ENCODE data around the gene ZHX3. TPM values are rescaled to one million over a fixed set of nuclear protein-coding genes. Genes with fewer than 3 reads are reported as not detected.
A peak's percentile ranks its signal among the peaks of the same experiment; 100 is the strongest.

ZHX3 gene
- total and polyA plus RNA-seq, 8 donors: 6.6 to 59.3 (median 18.7) TPM

DNA sequence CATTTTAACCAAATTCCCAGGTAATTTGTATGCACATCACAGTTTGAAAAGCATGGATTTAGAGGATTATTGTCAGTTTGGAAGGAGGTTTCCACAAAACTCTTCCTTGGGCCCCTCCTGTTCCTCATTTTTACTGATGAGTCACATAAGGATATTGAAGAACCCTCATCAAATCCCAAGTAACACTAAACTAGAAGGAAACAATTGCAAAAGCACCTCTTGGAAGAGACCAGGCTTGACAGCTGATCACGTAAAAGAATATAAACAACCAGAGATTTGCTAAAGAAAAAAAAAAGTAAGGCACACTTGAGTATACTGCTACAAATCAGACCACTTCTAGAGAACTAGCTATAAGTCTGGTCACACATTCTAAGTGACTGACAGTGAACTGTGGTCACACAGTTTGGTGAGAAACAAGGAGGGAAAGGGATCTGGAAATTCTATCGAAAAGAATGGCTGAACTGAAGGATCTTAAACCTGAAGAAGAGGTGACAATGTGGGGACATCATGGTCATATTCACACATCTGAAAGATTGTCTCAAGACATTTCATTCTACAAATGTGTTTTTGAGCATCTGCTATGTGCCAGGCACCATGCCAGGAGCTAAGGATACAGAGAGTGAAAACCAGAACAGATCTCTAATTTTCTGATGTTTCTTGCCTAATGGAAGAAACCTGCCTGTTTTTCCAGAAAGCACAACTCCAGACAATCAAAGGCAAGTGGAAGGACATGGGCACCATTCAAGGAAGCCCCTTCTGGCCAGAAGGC lies 24.1 kb downstream of the ZHX3 start:
- Histone ChIP-seq H3K36me3 (no peaks in the 10 kb centered on the region), H3K4me3 (no peak overlapping the region), H3K9me3 (no peaks in the 10 kb centered on the region), H3K27me3 (no peaks in the 10 kb centered on the region), H3K27ac (peak overlapping the region in 3 of 5 donors; percentile 27 to 63 (median 46)), H3K4me1 (peaks cover 0 to 40% (median 9%) of the 10 kb centered on the region in 4 donors)
- no peak for DNase-seq
- WGBS, 5 donors: 62 to 83% (median 76%) methylated on average over 2 of the region's 2 CpGs
- intact Hi-C loops (cut with DNase I; ENCODE audit: low total_unique reads): no loop called here
- TF ChIP-seq POLR2AphosphoS5 (IDR thresholded peaks at IDR 0.05) (no peak), EP300 (IDR thresholded peaks at IDR 0.05) (no peak), POLR2A (IDR thresholded peaks at IDR 0.05) (no peak)
- TF ChIP-seq, protein P1, sequence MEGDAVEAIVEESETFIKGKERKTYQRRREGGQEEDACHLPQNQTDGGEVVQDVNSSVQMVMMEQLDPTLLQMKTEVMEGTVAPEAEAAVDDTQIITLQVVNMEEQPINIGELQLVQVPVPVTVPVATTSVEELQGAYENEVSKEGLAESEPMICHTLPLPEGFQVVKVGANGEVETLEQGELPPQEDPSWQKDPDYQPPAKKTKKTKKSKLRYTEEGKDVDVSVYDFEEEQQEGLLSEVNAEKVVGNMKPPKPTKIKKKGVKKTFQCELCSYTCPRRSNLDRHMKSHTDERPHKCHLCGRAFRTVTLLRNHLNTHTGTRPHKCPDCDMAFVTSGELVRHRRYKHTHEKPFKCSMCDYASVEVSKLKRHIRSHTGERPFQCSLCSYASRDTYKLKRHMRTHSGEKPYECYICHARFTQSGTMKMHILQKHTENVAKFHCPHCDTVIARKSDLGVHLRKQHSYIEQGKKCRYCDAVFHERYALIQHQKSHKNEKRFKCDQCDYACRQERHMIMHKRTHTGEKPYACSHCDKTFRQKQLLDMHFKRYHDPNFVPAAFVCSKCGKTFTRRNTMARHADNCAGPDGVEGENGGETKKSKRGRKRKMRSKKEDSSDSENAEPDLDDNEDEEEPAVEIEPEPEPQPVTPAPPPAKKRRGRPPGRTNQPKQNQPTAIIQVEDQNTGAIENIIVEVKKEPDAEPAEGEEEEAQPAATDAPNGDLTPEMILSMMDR (IDR thresholded peaks at IDR 0.05): no peak

DNA sequence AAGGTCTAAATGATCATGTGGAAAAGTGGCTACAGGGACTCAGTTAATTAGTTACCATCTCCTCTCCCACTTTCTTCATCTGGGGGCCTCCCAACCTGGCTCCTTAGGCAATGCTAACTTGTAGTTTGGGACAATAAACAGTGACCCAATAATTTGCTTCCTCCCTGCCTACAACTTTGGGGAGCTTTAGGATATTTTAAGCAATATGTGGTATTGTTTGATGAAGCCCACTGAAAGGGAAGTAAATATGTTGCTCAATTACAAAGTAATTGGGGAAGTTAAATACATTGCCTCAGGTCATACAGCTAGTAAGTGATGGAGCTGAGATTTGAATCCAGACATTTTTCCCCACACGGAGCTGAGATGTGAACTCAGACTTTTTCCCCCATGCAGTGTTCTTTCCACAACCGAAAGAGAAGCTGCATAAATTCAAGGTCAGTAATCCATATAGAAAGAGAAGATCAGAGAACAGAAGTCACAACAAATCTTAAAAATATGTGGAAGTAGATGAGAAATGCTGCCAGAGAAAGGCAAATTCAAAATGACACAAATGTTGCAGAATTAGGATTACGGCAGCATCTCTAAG lies 26.6 kb downstream of the ZHX3 start:
- 80 to 89% (median 87%) methylated on average over 3 of the region's 3 CpGs for WGBS, 5 donors
- Histone ChIP-seq H3K9me3 (peaks cover 0 to 13% (median 6%) of the 10 kb centered on the region in 4 donors), H3K27me3 (no peaks in the 10 kb centered on the region), H3K4me3 (no peak overlapping the region), H3K4me1 (peaks cover 0 to 32% (median 9%) of the 10 kb centered on the region in 4 donors), H3K27ac (no peak overlapping the region), H3K36me3 (no peaks in the 10 kb centered on the region)
- TF ChIP-seq, protein P1 (IDR thresholded peaks at IDR 0.05): no peak
- DNase-seq: no peak
- intact Hi-C loops (cut with DNase I; ENCODE audit: low total_unique reads): no loop called here

DNA sequence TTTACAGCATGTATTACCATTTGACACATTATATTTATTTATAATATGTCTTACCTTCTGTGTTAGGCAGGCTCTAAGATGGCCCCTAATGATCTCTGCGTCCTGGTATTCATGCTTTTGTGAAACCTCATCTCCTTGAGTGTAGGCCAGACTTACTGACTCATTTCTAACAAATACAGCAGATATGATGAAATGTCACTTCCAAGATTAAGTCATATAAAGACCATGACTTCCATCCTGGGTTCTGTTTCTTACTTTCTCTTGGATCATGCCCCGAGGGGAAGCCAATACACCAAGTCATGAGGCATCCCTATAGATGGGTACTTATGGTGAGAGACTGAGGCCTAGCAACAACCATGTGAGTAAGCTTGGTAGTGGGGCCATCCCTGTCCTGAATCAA lies 30.2 kb downstream of the ZHX3 start:
- 82 to 94% (median 92%) methylated on average over 2 of the region's 2 CpGs for WGBS, 5 donors
- Histone ChIP-seq H3K27ac (no peak overlapping the region), H3K4me3 (no peak overlapping the region), H3K27me3 (no peaks in the 10 kb centered on the region), H3K4me1 (peaks cover 0 to 8% (median 1%) of the 10 kb centered on the region in 4 donors), H3K36me3 (no peaks in the 10 kb centered on the region), H3K9me3 (peaks cover 0 to 13% (median 6%) of the 10 kb centered on the region in 4 donors)
- intact Hi-C loops (cut with DNase I; ENCODE audit: low total_unique reads): no loop called here
- TF ChIP-seq, protein P1 (IDR thresholded peaks at IDR 0.05): no peak
- TF ChIP-seq EP300 (IDR thresholded peaks at IDR 0.05) (no peak), POLR2AphosphoS5 (IDR thresholded peaks at IDR 0.05) (no peak), POLR2A (IDR thresholded peaks at IDR 0.05) (no peak)
- DNase-seq: no peak

DNA sequence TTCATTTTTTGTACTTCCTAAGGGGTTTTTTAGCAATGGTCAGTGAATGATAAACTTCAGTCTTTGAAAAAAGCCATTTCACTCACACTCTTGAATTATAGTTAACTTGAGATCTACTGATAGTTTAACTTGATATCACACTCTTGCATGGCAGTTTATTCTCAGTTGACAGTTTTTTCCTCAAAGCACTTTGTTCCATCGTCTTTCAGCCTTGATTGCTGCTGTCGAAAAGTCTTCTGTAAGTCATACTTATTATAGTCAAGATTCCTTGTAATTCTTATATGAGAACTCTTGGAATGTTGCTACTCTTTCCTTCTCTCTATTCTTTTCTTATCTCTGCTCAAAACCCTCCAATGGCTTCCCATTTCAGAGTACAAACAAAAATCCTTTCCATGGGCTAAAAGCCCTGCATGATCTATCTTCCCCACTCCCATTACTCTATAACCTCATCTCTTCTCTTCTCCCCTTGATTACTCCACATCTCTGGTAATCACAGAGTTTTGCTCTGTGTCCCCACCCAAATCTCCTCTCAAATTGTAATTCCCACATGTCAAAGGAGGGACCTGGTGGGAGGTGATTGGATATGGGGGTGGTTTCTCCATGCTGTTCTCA lies 31.2 kb downstream of the ZHX3 start:
- intact Hi-C loops (cut with DNase I; ENCODE audit: low total_unique reads): no loop called here
- Histone ChIP-seq H3K27me3 (no peaks in the 10 kb centered on the region), H3K9me3 (peaks cover 0 to 13% (median 6%) of the 10 kb centered on the region in 4 donors), H3K4me1 (peaks cover 0 to 7% (median 0%) of the 10 kb centered on the region in 4 donors), H3K36me3 (no peaks in the 10 kb centered on the region), H3K4me3 (no peak overlapping the region), H3K27ac (no peak overlapping the region)
- WGBS, 5 donors: 68 to 100% (median 93%) methylated on average over 2 of the region's 2 CpGs
- TF ChIP-seq EP300 (IDR thresholded peaks at IDR 0.05): no peak
- TF ChIP-seq POLR2AphosphoS5 (IDR thresholded peaks at IDR 0.05): no peak
- no peak for TF ChIP-seq POLR2A (IDR thresholded peaks at IDR 0.05)
- TF ChIP-seq, protein P1 (IDR thresholded peaks at IDR 0.05): no peak
- DNase-seq: no peak

All from stomach (tissue), 9 donors.